ENCODE measurements around the gene PSME1. TPM values are rescaled to one million over a fixed set of nuclear protein-coding genes. Genes with fewer than 3 reads are reported as not detected.
A peak's percentile ranks its signal among the peaks of the same experiment; 100 is the strongest.

Gene PSME1
- total and polyA plus RNA-seq, 2 of the 13 experiments (the other 11 are each of a cell fraction or from before 2014, with no cell fraction given) = 159 to 608 TPM

GRCh38 chr14:24141097-24141880 is 5.3 kb downstream of the PSME1 start, which contains the start of gene EMC9 (continued):
- peak; percentile 94 for TF ChIP-seq ZNF256 (CRISPR knock-in tag; conservative IDR thresholded peaks at IDR 0.05)
- no peak for TF ChIP-seq TCF12 (IDR thresholded peaks at IDR 0.05)
- peak; percentile 78 for TF ChIP-seq TCF12 (CRISPR knock-in tag; IDR thresholded peaks at IDR 0.05)
- no peak for TF ChIP-seq CBX2 (IDR thresholded peaks at IDR 0.05; ENCODE audit: low read depth, low read length)
- peak; percentile 96 for TF ChIP-seq CBX2 (CRISPR knock-in tag; IDR thresholded peaks at IDR 0.05; ENCODE audit: low read depth)
- TF ChIP-seq ZNF232 (CRISPR knock-in tag; IDR thresholded peaks at IDR 0.05; ENCODE audit: borderline replicate concordance) = peak; percentile 90
- 0 out of 2 replicates have a peak, but pooled peaks have one; percentile 33 for TF ChIP-seq HDAC6 (IDR thresholded peaks at IDR 0.05; ENCODE audit: low read depth, low read length)
- peak in 1 of 2 experiments; percentile 70; a peak in 2 of 4 replicates for TF ChIP-seq EP300 (IDR thresholded peaks at IDR 0.05; ENCODE audit: low read depth in 2 of 2, low read length in 2 of 2)
- TF ChIP-seq EP300 (CRISPR knock-in tag; IDR thresholded peaks at IDR 0.05; ENCODE audit: borderline replicate concordance) = no peak; the same call in 1 of the 2 replicates
- peak; percentile 83 for TF ChIP-seq ZNF775 (CRISPR knock-in tag; IDR thresholded peaks at IDR 0.05; ENCODE audit: borderline replicate concordance)
- TF ChIP-seq CTCF (CRISPR knock-in tag; IDR thresholded peaks at IDR 0.05) = peak; percentile 53
- TF ChIP-seq ZNF644 (CRISPR knock-in tag; IDR thresholded peaks at IDR 0.05; ENCODE audit: low read depth) = peak; percentile 68
- no peak for TF ChIP-seq NFIB (CRISPR knock-in tag; IDR thresholded peaks at IDR 0.05; ENCODE audit: borderline replicate concordance)
- peak; percentile 99 for TF ChIP-seq ZNF225 (CRISPR knock-in tag; IDR thresholded peaks at IDR 0.05)
- no peak for TF ChIP-seq FOSL1 (CRISPR knock-in tag; IDR thresholded peaks at IDR 0.05; ENCODE audit: borderline replicate concordance)
- TF ChIP-seq ZNF800 (CRISPR knock-in tag; IDR thresholded peaks at IDR 0.05) = peak; percentile 92
- TF ChIP-seq HNF1A (IDR thresholded peaks at IDR 0.05; ENCODE audit: low read depth) = peak; percentile 55; the same call in 1 of the 2 replicates
- TF ChIP-seq HNF1A (CRISPR knock-in tag; IDR thresholded peaks at IDR 0.05; ENCODE audit: borderline replicate concordance) = peak; percentile 82
- TF ChIP-seq ZNF503 (CRISPR knock-in tag; IDR thresholded peaks at IDR 0.05) = peak; percentile 72; the same call in 1 of the 2 replicates
- no peak; the same call in 1 of the 2 replicates for TF ChIP-seq GPN1 (CRISPR knock-in tag; IDR thresholded peaks at IDR 0.05; ENCODE audit: borderline replicate concordance)

Data from HepG2 (cell line).